ENCODE measurements around the gene CPNE4.
A peak's percentile ranks its signal among the peaks of the same experiment; 100 is the strongest.

CPNE4 gene

GRCh38 chr3:131630097-131630496 is 404.7 kb downstream of the CPNE4 start:
- Mint-ChIP-seq H3K9me3 (peaks cover 0 to 4% of the 10 kb centered on the region in 2 donors), H3K27ac (no peak overlapping the region), H3K27me3 (peaks cover 6 to 10% of the 10 kb centered on the region in 2 donors), H3K4me3 (no peak overlapping the region), H3K36me3 (no peaks in the 10 kb centered on the region), H3K4me1 (peaks cover 0 to 8% of the 10 kb centered on the region in 2 donors)
- DNase-seq: peak; percentile 13
- peak; percentile 97 to 98 for ATAC-seq (replicated peaks)

- Mint-ChIP-seq H3K36me3 (no peaks in the 10 kb centered on the region), H3K9me3 (no peaks in the 10 kb centered on the region), H3K27ac (no peak overlapping the region), H3K4me1 (peaks cover 0 to 5% of the 10 kb centered on the region in 2 donors), H3K27me3 (peaks cover 0 to 4% of the 10 kb centered on the region in 2 donors), H3K4me3 (no peak overlapping the region)
- ATAC-seq (replicated peaks): no peak
- no peak for DNase-seq
Measured at GRCh38 chr3:131623431-131623830, 411.4 kb downstream of the CPNE4 start.

GRCh38 chr3:131622726-131623125 is 412.1 kb downstream of the CPNE4 start:
- ATAC-seq (replicated peaks): no peak
- DNase-seq: no peak
- Mint-ChIP-seq H3K4me1 (peaks cover 0 to 5% of the 10 kb centered on the region in 2 donors), H3K27me3 (peaks cover 0 to 4% of the 10 kb centered on the region in 2 donors), H3K27ac (no peak overlapping the region), H3K9me3 (no peaks in the 10 kb centered on the region), H3K36me3 (no peaks in the 10 kb centered on the region), H3K4me3 (no peak overlapping the region)

- Mint-ChIP-seq H3K4me3 (no peak overlapping the region), H3K9me3 (no peaks in the 10 kb centered on the region), H3K36me3 (no peaks in the 10 kb centered on the region), H3K27ac (no peak overlapping the region), H3K27me3 (peaks cover 0 to 8% of the 10 kb centered on the region in 2 donors), H3K4me1 (peaks cover 0 to 5% of the 10 kb centered on the region in 2 donors)
- DNase-seq (no peak), ATAC-seq (replicated peaks) (peak; percentile 61 to 69)
Measured at GRCh38 chr3:131620977-131621376, 413.8 kb downstream of the CPNE4 start.

- Mint-ChIP-seq H3K4me3 (no peak overlapping the region), H3K36me3 (no peaks in the 10 kb centered on the region), H3K27me3 (peaks cover 0 to 8% of the 10 kb centered on the region in 2 donors), H3K4me1 (peaks cover 0 to 5% of the 10 kb centered on the region in 2 donors), H3K9me3 (no peaks in the 10 kb centered on the region), H3K27ac (no peak overlapping the region)
- ATAC-seq (replicated peaks) (no peak), DNase-seq (no peak)
Measured at GRCh38 chr3:131619821-131620220, 415.0 kb downstream of the CPNE4 start.

- Mint-ChIP-seq H3K4me1 (peaks cover 0 to 5% of the 10 kb centered on the region in 2 donors), H3K36me3 (no peaks in the 10 kb centered on the region), H3K27ac (no peak overlapping the region), H3K27me3 (peaks cover 0 to 8% of the 10 kb centered on the region in 2 donors), H3K4me3 (no peak overlapping the region), H3K9me3 (no peaks in the 10 kb centered on the region)
- DNase-seq (no peak), ATAC-seq (replicated peaks) (no peak)
Measured at GRCh38 chr3:131616719-131617118, 418.1 kb downstream of the CPNE4 start.

- ATAC-seq (replicated peaks) (no peak), DNase-seq (no peak)
- no peak overlapping the region for H3K4me3 Mint-ChIP-seq
- H3K36me3 Mint-ChIP-seq: no peaks in the 10 kb centered on the region
- H3K9me3 Mint-ChIP-seq: no peaks in the 10 kb centered on the region
- H3K27ac Mint-ChIP-seq: no peak overlapping the region
- peaks cover 0 to 7% of the 10 kb centered on the region in 2 donors for H3K27me3 Mint-ChIP-seq
- H3K4me1 Mint-ChIP-seq: no peaks in the 10 kb centered on the region
Measured at GRCh38 chr3:131612745-131613144, 422.1 kb downstream of the CPNE4 start.

GRCh38 chr3:131610174-131610573 is 424.6 kb downstream of the CPNE4 start:
- no peaks in the 10 kb centered on the region for H3K36me3 Mint-ChIP-seq
- H3K9me3 Mint-ChIP-seq: no peaks in the 10 kb centered on the region
- H3K27me3 Mint-ChIP-seq: peaks cover 3 to 8% of the 10 kb centered on the region in 2 donors
- H3K27ac Mint-ChIP-seq: no peak overlapping the region
- DNase-seq: no peak
- no peak for ATAC-seq (replicated peaks)
- H3K4me3 Mint-ChIP-seq: no peak overlapping the region
- H3K4me1 Mint-ChIP-seq: no peaks in the 10 kb centered on the region

- H3K9me3 Mint-ChIP-seq: no peaks in the 10 kb centered on the region
- peaks cover 3 to 8% of the 10 kb centered on the region in 2 donors for H3K27me3 Mint-ChIP-seq
- ATAC-seq (replicated peaks) (no peak), DNase-seq (no peak)
- no peak overlapping the region for H3K27ac Mint-ChIP-seq
- H3K36me3 Mint-ChIP-seq: no peaks in the 10 kb centered on the region
- H3K4me3 Mint-ChIP-seq: no peak overlapping the region
- no peaks in the 10 kb centered on the region for H3K4me1 Mint-ChIP-seq
Measured at GRCh38 chr3:131608741-131609140, 426.1 kb downstream of the CPNE4 start.

- Mint-ChIP-seq H3K4me1 (no peaks in the 10 kb centered on the region), H3K27me3 (peaks cover 3 to 8% of the 10 kb centered on the region in 2 donors), H3K9me3 (no peaks in the 10 kb centered on the region), H3K4me3 (no peak overlapping the region), H3K27ac (no peak overlapping the region), H3K36me3 (no peaks in the 10 kb centered on the region)
- ATAC-seq (replicated peaks): no peak
- no peak for DNase-seq
Measured at GRCh38 chr3:131608296-131608695, 426.5 kb downstream of the CPNE4 start.

GRCh38 chr3:131605916-131606315 is 428.9 kb downstream of the CPNE4 start:
- DNase-seq (no peak), ATAC-seq (replicated peaks) (no peak)
- Mint-ChIP-seq H3K4me3 (no peak overlapping the region), H3K27me3 (peaks cover 7 to 8% of the 10 kb centered on the region in 2 donors), H3K27ac (no peak overlapping the region), H3K4me1 (no peaks in the 10 kb centered on the region), H3K9me3 (no peaks in the 10 kb centered on the region), H3K36me3 (no peaks in the 10 kb centered on the region)

GRCh38 chr3:131602011-131602779 is 432.6 kb downstream of the CPNE4 start:
- H3K4me3 Mint-ChIP-seq: no peak overlapping the region

GRCh38 chr3:131597816-131598215 is 437.0 kb downstream of the CPNE4 start:
- no peak overlapping the region for H3K4me3 Mint-ChIP-seq
- H3K27ac Mint-ChIP-seq: no peak overlapping the region
- H3K9me3 Mint-ChIP-seq: no peaks in the 10 kb centered on the region

More at GRCh38 chr3:131602011-131602779, 432.6 kb downstream of the CPNE4 start:
- Mint-ChIP-seq H3K9me3 (no peaks in the 10 kb centered on the region), H3K27me3 (peaks cover 12 to 15% of the 10 kb centered on the region in 2 donors), H3K4me1 (no peaks in the 10 kb centered on the region), H3K27ac (no peak overlapping the region), H3K36me3 (no peaks in the 10 kb centered on the region)
- DNase-seq: no peak
- ATAC-seq (replicated peaks): no peak

GRCh38 chr3:131596884-131597283 is 437.9 kb downstream of the CPNE4 start:
- DNase-seq (no peak), ATAC-seq (replicated peaks) (no peak)
- Mint-ChIP-seq H3K36me3 (no peaks in the 10 kb centered on the region), H3K27ac (no peak overlapping the region), H3K9me3 (no peaks in the 10 kb centered on the region), H3K27me3 (peaks cover 6 to 12% of the 10 kb centered on the region in 2 donors), H3K4me1 (no peaks in the 10 kb centered on the region), H3K4me3 (no peak overlapping the region)

More at GRCh38 chr3:131597816-131598215, 437.0 kb downstream of the CPNE4 start:
- no peak for DNase-seq
- no peaks in the 10 kb centered on the region for H3K36me3 Mint-ChIP-seq
- H3K4me1 Mint-ChIP-seq: no peaks in the 10 kb centered on the region
- ATAC-seq (replicated peaks): no peak
- H3K27me3 Mint-ChIP-seq: peaks cover 6 to 12% of the 10 kb centered on the region in 2 donors

GRCh38 chr3:131591394-131592014 is 443.3 kb downstream of the CPNE4 start:
- DNase-seq (no peak), ATAC-seq (replicated peaks) (no peak)
- Mint-ChIP-seq H3K27ac (no peak overlapping the region), H3K4me3 (no peak overlapping the region), H3K4me1 (no peaks in the 10 kb centered on the region), H3K27me3 (peaks cover 0 to 8% of the 10 kb centered on the region in 2 donors), H3K36me3 (no peaks in the 10 kb centered on the region), H3K9me3 (no peaks in the 10 kb centered on the region)

Data from stimulated activated naive B cell treated with anti-CD40 and anti-IgM and Interleukin-4, amounts not matched to agents 10 μg/mL and 1 μg/mL and 100 μg/mL, for 72 hours (primary cell).